Measurements from ENCODE around the gene BCL2L1.

GRCh38 chr20:31673435-31673834, 49.2 kb downstream of the BCL2L1 start:
- TF ChIP-seq CTCF (conservative IDR thresholded peaks at IDR 0.05; ENCODE audit: low read length) = no peak
- TF ChIP-seq EZH2phosphoT487 (IDR thresholded peaks at IDR 0.05; ENCODE audit: borderline replicate concordance, low read depth, low read length) = no peak

Data from OCI-LY7 (cell line).